T-helper 2 cell treated with Interferon-gamma antibody and Interleukin-4, amounts not matched to agents 5 μg/mL and 100 μg/mL, for 36 hours (primary cell): Measurements from ENCODE around the gene CXCL14.

ENCODE experiments used
- DNase-seq: peaks from one replicate; pipeline ENCODE4 v3.0.0; 2021; ENCODE audit warnings: low spot score
- H3K27ac Mint-ChIP-seq: one replicate; pipeline ENCODE4 v1.8.0; 2021; ENCODE audit warnings: mild to moderate bottlenecking, mixed read lengths
- H3K27me3 Mint-ChIP-seq: one replicate; pipeline ENCODE4 v1.8.0; 2021; ENCODE audit warnings: low read depth, mixed read lengths
- H3K36me3 Mint-ChIP-seq: one replicate; pipeline ENCODE4 v1.8.0; 2021; ENCODE audit warnings: low read depth, mixed read lengths
- H3K4me1 Mint-ChIP-seq: one replicate; pipeline ENCODE4 v1.8.0; 2021; ENCODE audit warnings: low read depth, mixed read lengths
- H3K4me3 Mint-ChIP-seq: one replicate; pipeline ENCODE4 v1.8.0; 2022; ENCODE audit warnings: mild to moderate bottlenecking, moderate library complexity, mixed read lengths
- H3K9me3 Mint-ChIP-seq: one replicate; pipeline ENCODE4 v1.8.0; 2021; ENCODE audit warnings: mixed read lengths

Gene CXCL14

GRCh38 chr5:135602882-135603721, 24.3 kb upstream of the CXCL14 start:
- DNase-seq: no peak
- Mint-ChIP-seq H3K4me3 (no peak overlapping the region), H3K27me3 (peaks cover 3% of the 10 kb centered on the region), H3K9me3 (no peaks in the 10 kb centered on the region), H3K4me1 (no peaks in the 10 kb centered on the region), H3K27ac (no peak overlapping the region), H3K36me3 (no peaks in the 10 kb centered on the region)

- Mint-ChIP-seq H3K9me3 (no peaks in the 10 kb centered on the region), H3K4me1 (no peaks in the 10 kb centered on the region), H3K4me3 (no peak overlapping the region), H3K36me3 (no peaks in the 10 kb centered on the region), H3K27me3 (no peaks in the 10 kb centered on the region), H3K27ac (no peak overlapping the region)
- no peak for DNase-seq
These were observed 22.7 kb upstream of the CXCL14 start for GRCh38 chr5:135601466-135601865.

GRCh38 chr5:135600971-135601381, 22.2 kb upstream of the CXCL14 start:
- H3K36me3 Mint-ChIP-seq: no peaks in the 10 kb centered on the region
- no peaks in the 10 kb centered on the region for H3K9me3 Mint-ChIP-seq
- H3K4me1 Mint-ChIP-seq: no peaks in the 10 kb centered on the region
- no peak for DNase-seq
- H3K4me3 Mint-ChIP-seq: no peak overlapping the region
- H3K27ac Mint-ChIP-seq: no peak overlapping the region
- H3K27me3 Mint-ChIP-seq: no peaks in the 10 kb centered on the region

GRCh38 chr5:135600152-135600570, 21.4 kb upstream of the CXCL14 start:
- Mint-ChIP-seq H3K27me3 (no peaks in the 10 kb centered on the region), H3K4me3 (no peak overlapping the region), H3K36me3 (no peaks in the 10 kb centered on the region), H3K27ac (no peak overlapping the region), H3K9me3 (no peaks in the 10 kb centered on the region), H3K4me1 (no peaks in the 10 kb centered on the region)
- DNase-seq: no peak

- Mint-ChIP-seq H3K36me3 (no peaks in the 10 kb centered on the region), H3K4me1 (no peaks in the 10 kb centered on the region), H3K9me3 (no peaks in the 10 kb centered on the region), H3K27me3 (no peaks in the 10 kb centered on the region), H3K27ac (no peak overlapping the region), H3K4me3 (no peak overlapping the region)
- no peak for DNase-seq
These were observed 20.8 kb upstream of the CXCL14 start for GRCh38 chr5:135599421-135600151.

GRCh38 chr5:135598691-135599395, 20.1 kb upstream of the CXCL14 start:
- Mint-ChIP-seq H3K27ac (no peak overlapping the region), H3K9me3 (no peaks in the 10 kb centered on the region), H3K36me3 (no peaks in the 10 kb centered on the region), H3K27me3 (no peaks in the 10 kb centered on the region), H3K4me3 (no peak overlapping the region), H3K4me1 (no peaks in the 10 kb centered on the region)
- DNase-seq: no peak

- no peaks in the 10 kb centered on the region for H3K4me1 Mint-ChIP-seq
- no peaks in the 10 kb centered on the region for H3K9me3 Mint-ChIP-seq
- H3K36me3 Mint-ChIP-seq: no peaks in the 10 kb centered on the region
- H3K27me3 Mint-ChIP-seq: no peaks in the 10 kb centered on the region
- H3K4me3 Mint-ChIP-seq: no peak overlapping the region
- no peak for DNase-seq
- H3K27ac Mint-ChIP-seq: no peak overlapping the region
These were observed 18.0 kb upstream of the CXCL14 start for GRCh38 chr5:135596788-135597187.

- DNase-seq: no peak
- Mint-ChIP-seq H3K27ac (no peak overlapping the region), H3K4me3 (no peak overlapping the region), H3K4me1 (no peaks in the 10 kb centered on the region), H3K36me3 (no peaks in the 10 kb centered on the region), H3K27me3 (no peaks in the 10 kb centered on the region), H3K9me3 (no peaks in the 10 kb centered on the region)
These were observed 17.5 kb upstream of the CXCL14 start for GRCh38 chr5:135596157-135596763.

GRCh38 chr5:135594416-135594960, 15.7 kb upstream of the CXCL14 start:
- no peak overlapping the region for H3K4me3 Mint-ChIP-seq
- H3K4me1 Mint-ChIP-seq: no peaks in the 10 kb centered on the region
- no peaks in the 10 kb centered on the region for H3K9me3 Mint-ChIP-seq
- no peak overlapping the region for H3K27ac Mint-ChIP-seq
- no peaks in the 10 kb centered on the region for H3K27me3 Mint-ChIP-seq
- no peaks in the 10 kb centered on the region for H3K36me3 Mint-ChIP-seq
- DNase-seq: no peak

- H3K4me1 Mint-ChIP-seq: no peaks in the 10 kb centered on the region
- no peak overlapping the region for H3K27ac Mint-ChIP-seq
- no peaks in the 10 kb centered on the region for H3K9me3 Mint-ChIP-seq
- H3K36me3 Mint-ChIP-seq: no peaks in the 10 kb centered on the region
- no peaks in the 10 kb centered on the region for H3K27me3 Mint-ChIP-seq
- no peak overlapping the region for H3K4me3 Mint-ChIP-seq
- DNase-seq: no peak
These were observed 15.1 kb upstream of the CXCL14 start for GRCh38 chr5:135593886-135594285.

GRCh38 chr5:135593141-135593540, 14.3 kb upstream of the CXCL14 start:
- no peaks in the 10 kb centered on the region for H3K27me3 Mint-ChIP-seq
- no peaks in the 10 kb centered on the region for H3K4me1 Mint-ChIP-seq
- H3K4me3 Mint-ChIP-seq: no peak overlapping the region
- H3K27ac Mint-ChIP-seq: no peak overlapping the region
- no peak for DNase-seq
- no peaks in the 10 kb centered on the region for H3K9me3 Mint-ChIP-seq
- H3K36me3 Mint-ChIP-seq: no peaks in the 10 kb centered on the region

- H3K27ac Mint-ChIP-seq: no peak overlapping the region
- no peaks in the 10 kb centered on the region for H3K9me3 Mint-ChIP-seq
- H3K36me3 Mint-ChIP-seq: no peaks in the 10 kb centered on the region
- no peak overlapping the region for H3K4me3 Mint-ChIP-seq
- DNase-seq: no peak
- H3K4me1 Mint-ChIP-seq: no peaks in the 10 kb centered on the region
- no peaks in the 10 kb centered on the region for H3K27me3 Mint-ChIP-seq
These were observed 13.7 kb upstream of the CXCL14 start for GRCh38 chr5:135592312-135593045.

GRCh38 chr5:135591277-135591676, 12.5 kb upstream of the CXCL14 start:
- Mint-ChIP-seq H3K4me1 (no peaks in the 10 kb centered on the region), H3K27me3 (no peaks in the 10 kb centered on the region), H3K4me3 (no peak overlapping the region), H3K9me3 (no peaks in the 10 kb centered on the region), H3K27ac (no peak overlapping the region), H3K36me3 (no peaks in the 10 kb centered on the region)
- no peak for DNase-seq
